GM18907 (cell line): ENCODE measurements around the gene WDR33.

Experiments used
- ATAC-seq: cut with Tn5 transposase; IDR thresholded peaks from one replicate; pipeline ENCODE4 v1.9.1; 2021; ENCODE audit warnings: mild to moderate bottlenecking, moderate library complexity; ENCODE audit not compliant: unreplicated experiment

WDR33 gene

GRCh38 chr2:127659408-127660290 lies 151.3 kb downstream of the WDR33 start:
- ATAC-seq: no peak

DNA sequence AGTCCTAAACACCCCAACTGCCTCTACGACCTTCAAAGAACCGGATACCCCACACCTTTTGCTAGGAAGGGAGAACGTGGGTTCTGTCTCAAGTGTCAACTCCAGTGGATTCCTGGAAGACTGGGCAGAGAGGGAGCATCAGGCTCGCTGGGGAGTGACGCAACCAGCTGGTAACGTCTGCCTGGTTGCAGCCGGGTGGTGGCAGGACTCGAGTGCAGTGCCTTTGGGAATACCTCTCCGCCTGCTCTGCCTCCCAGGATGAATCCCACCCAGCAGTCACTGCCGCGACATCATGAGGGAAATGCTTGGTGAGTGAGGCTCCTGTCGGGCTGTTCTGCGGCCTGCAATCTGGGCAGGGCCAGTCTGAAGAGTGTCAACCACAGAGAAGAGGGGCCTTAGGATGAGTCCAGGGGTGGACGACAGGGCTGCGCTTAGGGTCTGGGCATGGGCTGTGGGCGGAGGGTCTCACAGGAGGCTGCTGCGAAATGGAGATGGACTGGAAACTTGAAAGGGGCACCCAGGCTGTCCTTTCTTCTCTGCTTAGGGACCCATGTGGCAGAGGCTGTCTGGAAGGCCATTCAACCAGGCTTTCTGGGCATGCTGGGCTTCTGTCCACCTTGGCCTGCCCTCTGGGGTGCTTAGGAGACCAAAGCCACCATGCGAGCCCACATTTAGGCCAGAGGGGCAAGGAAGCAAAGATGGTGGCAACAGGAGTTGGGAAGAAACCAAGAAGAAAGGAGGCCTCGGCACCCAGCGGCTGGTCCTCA lies 152.1 kb downstream of the WDR33 start:
- ATAC-seq: no peak

DNA sequence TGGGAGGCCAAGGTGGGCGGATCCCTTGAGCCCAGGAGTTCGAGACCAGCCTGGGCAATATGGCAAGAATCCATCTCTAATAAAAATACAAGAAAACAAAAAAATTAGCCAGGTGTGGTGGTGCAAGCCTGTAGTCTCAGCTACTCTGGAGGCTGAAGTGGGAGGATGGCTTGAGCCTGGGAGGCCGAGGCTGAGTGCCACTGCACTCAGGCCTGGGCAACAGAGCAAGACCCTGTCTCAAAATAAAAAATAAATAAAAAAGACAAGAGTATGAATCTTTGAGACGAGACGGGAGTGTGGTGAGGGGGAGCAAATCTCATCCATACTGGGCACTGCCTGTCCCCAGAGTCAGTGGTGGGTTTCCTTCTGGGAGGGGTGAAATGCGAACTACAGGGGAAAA lies 152.8 kb downstream of the WDR33 start:
- no peak for ATAC-seq

- ATAC-seq: no peak
Observed at GRCh38 chr2:127657232-127657595, 153.8 kb downstream of the WDR33 start.

DNA sequence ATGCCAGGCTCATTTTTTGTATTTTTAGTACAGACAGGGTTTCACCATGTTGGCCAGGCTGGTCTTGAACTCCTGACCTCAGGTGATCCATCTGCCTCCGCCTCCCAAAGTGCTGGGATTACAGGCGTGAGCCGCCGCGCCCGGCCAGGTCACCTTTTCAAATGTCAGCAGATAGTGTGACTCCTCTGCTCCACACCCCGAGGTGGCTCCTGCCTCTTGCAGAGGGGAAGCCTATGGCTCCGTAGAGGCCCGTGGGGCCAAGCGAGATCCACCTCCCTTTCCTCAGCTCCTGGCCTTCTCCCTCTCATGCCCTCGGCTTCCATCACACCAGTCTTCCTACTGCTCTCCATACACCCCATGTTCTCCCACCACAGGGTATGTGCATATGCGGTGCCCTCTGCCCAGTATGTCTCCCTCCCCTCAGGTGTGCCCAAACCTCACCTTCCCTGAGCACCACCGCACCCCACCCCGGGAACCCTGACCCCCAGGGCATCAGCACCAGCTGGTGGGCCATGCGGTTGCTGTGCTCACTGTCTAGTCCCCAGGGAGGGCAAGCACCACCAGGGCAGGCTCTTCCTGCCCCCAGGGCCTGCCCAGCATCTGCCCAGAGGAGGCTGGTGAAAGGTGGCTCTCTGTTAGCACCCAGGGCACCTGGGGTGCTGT lies 154.3 kb downstream of the WDR33 start:
- no peak for ATAC-seq

DNA sequence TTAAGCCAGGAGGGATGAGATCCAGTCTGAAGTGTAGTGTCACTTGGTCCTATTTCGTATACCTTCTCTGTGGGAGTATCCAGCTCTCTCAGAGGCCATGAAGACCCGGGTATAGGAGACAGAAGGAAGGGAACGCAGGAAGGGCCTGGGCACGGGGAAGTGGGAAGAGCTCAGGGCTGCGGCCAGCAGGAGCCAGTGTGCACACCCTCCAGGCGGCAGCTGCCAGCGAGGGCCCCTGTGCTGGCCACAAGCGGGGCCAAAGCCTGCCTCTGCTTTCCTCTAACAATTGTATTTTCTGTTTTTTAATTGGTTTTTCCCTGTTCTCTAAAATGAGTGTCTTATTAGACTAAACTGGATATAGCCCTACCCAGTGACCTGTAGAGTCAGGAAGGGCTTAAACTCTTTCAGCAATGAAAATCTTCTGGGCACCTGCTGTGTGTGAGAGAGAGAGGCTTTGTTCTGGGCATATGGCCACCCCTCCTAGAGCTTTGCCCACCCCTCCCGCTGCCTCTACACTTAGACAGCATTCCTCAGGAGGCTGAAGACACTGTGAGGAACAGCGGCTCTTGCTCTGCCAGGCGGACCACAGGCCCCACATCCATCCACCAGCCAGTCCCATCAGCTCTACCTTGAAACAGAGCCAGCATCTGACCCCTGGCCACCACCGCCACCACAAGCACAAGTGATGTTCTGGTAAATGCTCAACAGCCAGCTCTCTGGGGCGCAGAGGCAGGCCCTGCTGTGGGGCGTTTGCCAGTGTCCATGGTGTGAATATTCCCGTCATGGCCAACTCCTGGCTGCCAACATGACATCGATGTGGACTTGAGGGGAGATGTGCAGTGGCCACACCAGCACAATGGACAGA lies 155.5 kb downstream of the WDR33 start:
- no peak for ATAC-seq

GRCh38 chr2:127654838-127655175 lies 156.2 kb downstream of the WDR33 start:
- no peak for ATAC-seq

DNA sequence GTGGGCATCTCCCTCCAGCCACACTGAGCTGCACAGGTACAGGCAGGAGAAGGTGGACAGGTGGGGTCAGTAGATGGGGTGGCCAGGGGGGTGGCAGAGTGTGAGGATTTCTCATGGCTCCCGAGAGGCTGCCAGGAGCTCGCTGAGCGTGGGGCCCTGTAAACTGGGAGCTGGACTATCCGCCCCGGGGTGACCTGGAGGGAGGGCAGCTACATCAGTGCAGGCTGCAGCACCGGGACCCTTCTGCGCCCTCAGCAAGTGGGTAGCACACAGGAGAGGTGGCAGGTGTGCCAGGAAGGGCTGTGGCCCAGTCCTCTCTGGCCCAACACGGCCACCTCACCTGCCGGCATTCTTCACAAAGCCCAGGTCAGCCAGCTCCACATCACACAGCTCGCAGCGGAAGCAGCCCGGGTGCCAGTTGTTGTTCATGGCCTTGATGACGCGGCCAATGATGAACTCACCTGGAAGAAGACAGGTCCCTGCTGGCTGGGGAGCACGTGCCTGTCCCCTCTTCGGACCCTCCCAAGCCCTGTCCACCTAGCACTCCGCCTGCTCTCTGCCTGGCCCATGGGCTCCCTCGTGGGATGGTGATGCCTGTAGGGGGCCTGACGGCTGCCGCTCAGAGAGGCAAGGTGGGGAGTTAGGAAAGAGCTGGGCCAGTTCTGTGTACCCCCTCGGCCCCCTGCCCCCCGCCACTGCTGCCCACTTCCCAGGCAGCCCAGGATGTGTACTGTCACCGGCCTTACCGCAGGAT lies 156.7 kb downstream of the WDR33 start:
- ATAC-seq: no peak

DNA sequence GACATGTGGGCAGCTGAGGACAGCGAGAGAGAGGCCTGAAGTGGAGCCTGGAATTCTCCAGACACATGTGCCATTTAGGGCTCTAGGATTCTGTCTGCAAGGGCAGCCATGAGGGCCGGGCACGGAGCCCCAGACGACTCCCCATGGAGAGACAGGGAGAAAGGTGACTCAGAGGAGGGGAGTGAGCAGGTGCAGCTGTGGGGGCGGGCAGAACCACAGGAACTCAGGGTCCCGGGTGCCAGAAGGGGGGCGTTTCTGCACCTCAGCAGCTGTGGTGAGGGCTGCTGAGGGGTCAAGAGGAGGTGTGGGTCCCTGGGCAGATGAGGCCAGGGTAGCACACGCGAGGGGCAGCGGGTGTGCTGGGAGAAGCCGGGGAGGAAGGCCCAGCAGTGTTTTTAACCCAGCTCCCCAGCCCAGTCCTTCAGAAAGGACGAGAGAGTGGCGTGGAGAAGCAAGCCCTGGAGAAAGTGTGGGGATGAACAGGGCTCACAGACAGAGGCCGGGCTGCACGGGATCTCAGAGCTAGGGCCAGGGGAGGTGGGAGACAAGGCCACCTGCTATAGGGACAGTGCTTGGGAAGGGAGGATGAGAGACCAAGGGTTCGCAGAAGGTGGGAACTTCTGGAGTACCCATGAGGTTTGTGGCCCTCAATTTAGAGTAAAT lies 157.4 kb downstream of the WDR33 start:
- ATAC-seq: no peak

DNA sequence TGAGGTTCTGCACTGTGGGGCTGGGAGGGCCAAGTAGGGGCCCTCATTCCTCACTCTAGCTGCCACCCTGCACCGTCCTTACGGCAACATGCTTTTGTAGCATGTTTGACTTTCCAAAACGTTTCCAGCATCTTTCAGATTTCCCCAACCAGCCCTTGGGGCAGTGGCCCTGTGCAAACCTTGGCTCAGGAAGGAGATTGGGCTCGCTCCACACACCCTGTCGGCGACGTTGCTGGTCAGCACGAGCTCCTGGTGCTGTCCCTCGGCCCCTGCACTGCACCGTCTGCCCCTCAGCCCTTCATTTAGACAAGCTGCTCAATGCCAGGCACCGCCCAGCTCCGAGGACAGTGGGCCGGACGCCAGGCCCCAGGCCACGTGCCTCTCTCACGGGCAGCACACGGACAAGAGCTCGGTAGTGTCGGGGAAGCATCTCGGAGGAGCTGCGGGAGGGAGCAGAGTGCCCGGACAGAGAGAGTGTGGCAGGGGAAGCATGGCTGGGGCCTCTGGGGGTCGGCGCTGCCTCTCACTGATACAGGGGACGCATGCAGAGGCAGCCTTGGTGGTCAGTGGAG lies 158.1 kb downstream of the WDR33 start:
- ATAC-seq: no peak

GRCh38 chr2:127651971-127652550 lies 158.9 kb downstream of the WDR33 start:
- no peak for ATAC-seq

- no peak for ATAC-seq
Observed at GRCh38 chr2:127651381-127651809, 159.6 kb downstream of the WDR33 start.
